GOT3 (cell line): ENCODE results near the gene PNPLA4.

ENCODE experiments used
- DNase-seq: peaks from one replicate; lab custom pipeline; 2025; ENCODE audit warnings: mixed read lengths; lab: John Stamatoyannopoulos, UW

Gene PNPLA4

GRCh38 chrX:7852166-7852565 lies 75.0 kb downstream of the PNPLA4 start:
- no peak for DNase-seq
